Ovary (tissue), 9 donors: ENCODE results near the gene LDLRAD4. TPM values are rescaled to one million over a fixed set of nuclear protein-coding genes. Genes with fewer than 3 reads are reported as not detected.

Source experiments
- DNase-seq, 5 donors: peaks; one replicate each; pipeline ENCODE4 v3.0.0-alpha.2; 2019 to 2020
- H3K27ac ChIP-seq, 2 donors: fragments of 200-600 bp; one replicate each; pipeline versions ENCODE4 v1.5.1 to v1.8.0; 2019 to 2022
- H3K27me3 ChIP-seq: fragments of 200-600 bp; one replicate; pipeline ENCODE4 v1.8.0; 2022
- H3K36me3 ChIP-seq: fragments of 200-600 bp; sonication (generic); one replicate; pipeline ENCODE4 v1.5.1; 2019
- H3K4me1 ChIP-seq: one replicate; pipeline ENCODE4 v1.8.1; 2013; ENCODE audit warnings: mild to moderate bottlenecking, moderate library complexity; ENCODE audit not compliant: insufficient read depth
- H3K4me3 ChIP-seq: fragments of 200-600 bp; sonication (generic); one replicate; pipeline ENCODE4 v1.5.1; 2017
- H3K9me3 ChIP-seq, 2 donors: fragments of 200-600 bp in 1 of 2; sonication (generic) in 1 of 2; one replicate each; pipeline versions ENCODE4 v1.5.1 to v1.8.1; 2013 to 2019; ENCODE audit warnings: mild to moderate bottlenecking in 1 of 2, moderate library complexity in 1 of 2
- EP300 ChIP-seq: sonication (generic); formaldehyde crosslinking; IDR thresholded peaks from one replicate; pipeline ENCODE4 v1.6.1; 2017; ENCODE audit warnings: antibody characterized with exemption
- POLR2A ChIP-seq: fragments of 450-650 bp; IDR thresholded peaks from one replicate; pipeline ENCODE4 v1.6.1; 2017; ENCODE audit warnings: antibody characterized with exemption, mild to moderate bottlenecking, moderate library complexity
- WGBS, 3 donors: extraction: QIAGEN DNeasy Blood & Tissue Kit in 1 of 3; methylation state at CpG; one replicate each; pipeline versions ENCODE4 v1.1.5 to v1.1.7; 2013 to 2017; 5-methylcytosine and 5-hydroxymethylcytosine counted together
- intact Hi-C, 4 donors: fragments of 100-400 bp; cut with DNase I; formaldehyde crosslinking; loops; one replicate each; pipeline versions ENCODE4 v1.11.0 to v1.15.1; 2022 to 2023
- polyA plus RNA-seq, 2 donors: library from polyadenylated mRNA; stranded (reverse); fragments of 200-250 nt in 1 of 2; fragments of 350-450 nt in 1 of 2; fragmentation: Illumina TruSeq in 1 of 2; extraction: RNeasy Lipid Tissue Mini Kit (QIAGEN cat#74804) in 1 of 2; gene quantifications; one replicate each; pipeline ENCODE4 v1.2.3, GENCODE V29; 2013 to 2014
- total RNA-seq, 7 donors: library from RNA; depleted of rRNA in 2 of 7; stranded (reverse); fragments of >200 nt in 2 of 7; fragmentation: NEBNext Ultra II Directional in 3 of 7; extraction: Animal tissue kit (Norgen Biotek cat#: 25700) in 3 of 7; gene quantifications; one replicate each; pipeline versions ENCODE4 v1.1.0 to v1.2.4, GENCODE V29; 2016 to 2023
- TF ChIP-seq, protein P1 (sequence below), 3 donors: fragments of 450-650 bp in 2 of 3; fragments of 200-600 bp in 1 of 3; IDR thresholded peaks; one replicate each; pipeline versions ENCODE4 v1.5.1 to v1.8.0; 2016 to 2022; ENCODE audit warnings: antibody characterized with exemption in 3 of 3, mild to moderate bottlenecking in 1 of 3
- donor health status: DM: no; HTN: no; CAD: no; lungs with moderate emphysema.
- donor health status: DM: no; HTN: no; CAD: no.
- donor health status: Bipolar disorder and iron deficiency.
- donor health status: DM: yes; HTN: yes; CAD: no.
- donor health status: DM: no; HTN: no; CAD: no.
- donor health status: DM: yes; HTN: yes; CAD: no.

The LDLRAD4 gene
- total and polyA plus RNA-seq, 9 donors, result 2.3 to 31.6 (median 8.3) TPM

DNA sequence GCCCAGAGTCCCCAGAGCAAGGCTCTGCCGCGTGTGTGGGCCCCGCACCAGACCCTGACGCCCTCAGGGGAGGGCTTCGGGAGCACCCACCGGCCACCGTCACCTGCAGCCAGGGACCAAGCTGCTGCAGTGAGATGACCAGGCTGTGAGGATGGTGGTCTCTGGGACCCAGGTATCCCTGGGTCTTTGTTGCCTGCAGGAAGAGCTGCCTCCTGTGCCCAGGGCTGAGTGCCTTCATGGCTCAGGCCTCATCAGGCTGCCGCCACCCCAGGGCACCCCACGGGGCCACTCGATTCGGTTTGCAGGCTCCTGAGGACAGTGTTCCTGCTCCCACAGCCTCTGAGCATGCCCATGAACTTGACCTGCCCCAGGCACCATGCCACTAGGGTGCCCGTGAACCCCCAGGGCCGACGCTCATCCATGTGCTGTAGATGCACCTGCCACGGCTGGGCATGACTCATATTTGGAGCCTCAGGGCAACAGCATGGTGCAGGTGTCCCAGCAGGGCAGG, 398.0 kb downstream of the LDLRAD4 start:
- DNase-seq, result no peak
- 91 to 96% (median 94%) methylated on average over 15 of the region's 15 CpGs for WGBS, 3 donors
- Histone ChIP-seq H3K4me1 (no peaks in the 10 kb centered on the region), H3K9me3 (no peaks in the 10 kb centered on the region), H3K4me3 (no peak overlapping the region), H3K27me3 (no peaks in the 10 kb centered on the region), H3K27ac (no peak overlapping the region), H3K36me3 (no peaks in the 10 kb centered on the region)
- intact Hi-C loops, result no loop called here
- TF ChIP-seq POLR2A (no peak), EP300 (no peak)
- TF ChIP-seq, protein P1, sequence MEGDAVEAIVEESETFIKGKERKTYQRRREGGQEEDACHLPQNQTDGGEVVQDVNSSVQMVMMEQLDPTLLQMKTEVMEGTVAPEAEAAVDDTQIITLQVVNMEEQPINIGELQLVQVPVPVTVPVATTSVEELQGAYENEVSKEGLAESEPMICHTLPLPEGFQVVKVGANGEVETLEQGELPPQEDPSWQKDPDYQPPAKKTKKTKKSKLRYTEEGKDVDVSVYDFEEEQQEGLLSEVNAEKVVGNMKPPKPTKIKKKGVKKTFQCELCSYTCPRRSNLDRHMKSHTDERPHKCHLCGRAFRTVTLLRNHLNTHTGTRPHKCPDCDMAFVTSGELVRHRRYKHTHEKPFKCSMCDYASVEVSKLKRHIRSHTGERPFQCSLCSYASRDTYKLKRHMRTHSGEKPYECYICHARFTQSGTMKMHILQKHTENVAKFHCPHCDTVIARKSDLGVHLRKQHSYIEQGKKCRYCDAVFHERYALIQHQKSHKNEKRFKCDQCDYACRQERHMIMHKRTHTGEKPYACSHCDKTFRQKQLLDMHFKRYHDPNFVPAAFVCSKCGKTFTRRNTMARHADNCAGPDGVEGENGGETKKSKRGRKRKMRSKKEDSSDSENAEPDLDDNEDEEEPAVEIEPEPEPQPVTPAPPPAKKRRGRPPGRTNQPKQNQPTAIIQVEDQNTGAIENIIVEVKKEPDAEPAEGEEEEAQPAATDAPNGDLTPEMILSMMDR (IDR thresholded peaks at IDR 0.05), result no peak

DNA sequence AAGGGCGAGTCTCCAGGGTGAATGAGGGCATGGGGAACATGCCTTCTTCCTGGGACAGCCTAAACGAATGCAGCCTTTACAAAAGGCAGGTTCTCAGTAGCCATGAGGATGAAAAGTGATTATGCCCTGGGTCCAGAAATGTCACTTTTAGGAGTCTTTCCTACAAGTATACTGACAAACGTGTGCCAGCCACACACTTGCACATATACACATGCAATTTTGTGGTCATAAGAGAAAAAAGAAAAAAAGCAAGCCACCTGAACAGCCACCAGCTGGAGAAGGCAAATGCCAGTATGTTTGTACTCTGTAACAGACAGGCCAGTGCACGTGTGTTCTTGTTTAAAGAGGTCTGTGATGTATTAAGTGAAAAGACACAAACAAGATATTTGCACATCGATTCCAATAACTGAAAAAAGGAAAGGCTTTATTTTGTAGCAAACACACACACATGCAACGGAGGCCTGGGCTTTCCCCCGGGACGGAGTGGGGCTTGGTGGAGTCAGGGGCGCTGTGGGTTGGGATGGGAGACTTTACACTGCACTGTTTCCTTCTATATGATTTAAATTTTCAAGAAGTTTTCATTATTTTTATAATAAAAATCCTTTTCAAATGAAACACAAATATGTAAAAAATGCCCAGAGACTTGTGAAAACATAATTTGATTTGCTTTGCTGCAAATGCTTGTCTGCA, 399.4 kb downstream of the LDLRAD4 start:
- intact Hi-C loops, result no loop called here

DNA sequence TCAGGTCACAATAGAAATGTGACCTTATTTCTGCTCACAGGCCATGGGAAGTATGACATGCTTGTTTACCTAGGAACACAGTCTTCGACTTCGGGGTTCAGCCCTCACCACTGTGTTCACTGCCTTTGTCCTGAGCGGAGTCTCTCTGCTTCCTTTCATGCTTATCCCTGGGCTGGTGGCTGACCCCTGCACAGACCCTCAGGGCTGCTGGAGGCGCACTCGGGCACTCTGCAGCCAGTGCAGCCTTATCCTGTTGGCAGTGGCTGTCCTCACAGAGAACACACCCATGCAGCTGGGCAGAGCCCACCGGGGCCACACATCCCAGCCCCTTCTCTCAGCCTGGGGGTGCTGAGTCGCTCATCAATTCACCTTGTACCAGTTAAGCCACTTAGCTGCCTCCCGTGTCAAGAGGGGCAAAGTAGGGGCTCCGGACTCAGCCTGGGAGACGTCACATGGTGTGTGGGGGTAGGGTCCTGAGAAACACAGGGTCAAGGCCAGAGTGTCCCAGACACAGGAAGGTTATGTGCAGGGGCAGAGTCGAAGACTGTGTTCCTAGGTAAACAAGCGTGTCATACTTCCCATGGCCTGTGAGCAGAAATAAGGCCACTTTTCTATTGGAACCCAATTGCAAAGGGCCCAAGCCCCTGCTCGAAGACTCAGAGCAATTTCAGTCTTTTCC, 400.3 kb downstream of the LDLRAD4 start:
- TF ChIP-seq EP300 (no peak), POLR2A (no peak)
- TF ChIP-seq, protein P1 (IDR thresholded peaks at IDR 0.05), result no peak
- Histone ChIP-seq H3K4me3 (no peak overlapping the region), H3K27ac (no peak overlapping the region), H3K36me3 (no peaks in the 10 kb centered on the region), H3K4me1 (no peaks in the 10 kb centered on the region), H3K27me3 (no peaks in the 10 kb centered on the region), H3K9me3 (no peaks in the 10 kb centered on the region)
- WGBS, 3 donors, result 69 to 85% (median 81%) methylated on average over 13 of the region's 13 CpGs
- no peak for DNase-seq
- intact Hi-C loops, result no loop called here

More for the DNA sequence above, 399.4 kb downstream of the LDLRAD4 start:
- H3K4me1 ChIP-seq, result no peaks in the 10 kb centered on the region
- WGBS, 3 donors, result 81 to 84% (median 83%) methylated on average over 9 of the region's 9 CpGs
- H3K9me3 ChIP-seq, result no peaks in the 10 kb centered on the region
- TF ChIP-seq EP300, result no peak
- TF ChIP-seq, protein P1 (IDR thresholded peaks at IDR 0.05), result no peak
- no peak for TF ChIP-seq POLR2A
- no peak for DNase-seq
- H3K4me3 ChIP-seq, result no peak overlapping the region
- no peaks in the 10 kb centered on the region for H3K27me3 ChIP-seq
- no peak overlapping the region for H3K27ac ChIP-seq
- H3K36me3 ChIP-seq, result no peaks in the 10 kb centered on the region

DNA sequence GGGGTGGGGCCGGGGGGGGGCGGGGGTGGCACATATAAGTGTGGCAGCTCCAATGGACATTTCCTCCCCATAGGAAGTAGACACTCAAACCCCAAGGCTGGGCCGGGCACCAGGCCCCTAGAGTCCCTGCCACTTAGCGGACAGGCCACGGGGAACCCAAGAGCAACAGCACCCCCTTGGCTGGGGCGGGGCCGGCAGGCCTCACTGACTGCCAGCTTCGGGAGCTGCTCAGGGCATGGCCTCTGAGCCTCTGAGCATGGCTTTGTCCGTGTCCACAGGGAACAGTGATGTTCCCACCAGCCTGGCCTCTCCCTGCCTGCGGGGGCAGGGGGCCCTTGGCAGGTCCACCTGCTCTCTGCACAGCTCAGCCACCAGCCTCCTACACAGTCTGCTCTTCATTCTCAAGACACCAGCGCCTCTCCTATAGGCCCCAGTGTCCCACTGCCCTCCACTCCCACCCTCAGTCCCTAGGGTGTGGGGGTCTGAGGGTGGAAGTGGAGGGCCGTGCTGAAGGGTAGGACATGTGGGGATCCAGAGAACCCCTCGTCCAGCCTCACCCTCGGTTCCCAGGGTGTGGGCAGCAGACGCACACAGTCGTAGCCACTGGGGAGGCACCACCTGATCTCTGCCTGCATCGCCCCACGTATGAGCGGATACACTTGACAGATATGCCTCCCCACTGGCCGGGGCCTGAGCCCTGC, 401.1 kb downstream of the LDLRAD4 start:
- no peak overlapping the region for H3K27ac ChIP-seq
- no peaks in the 10 kb centered on the region for H3K36me3 ChIP-seq
- no peaks in the 10 kb centered on the region for H3K27me3 ChIP-seq
- no peaks in the 10 kb centered on the region for H3K9me3 ChIP-seq
- no peak for DNase-seq
- no peak overlapping the region for H3K4me3 ChIP-seq
- TF ChIP-seq POLR2A, result no peak
- TF ChIP-seq, protein P1 (IDR thresholded peaks at IDR 0.05), result no peak
- TF ChIP-seq EP300, result no peak
- intact Hi-C loops, result no loop called here
- H3K4me1 ChIP-seq, result no peaks in the 10 kb centered on the region
- WGBS, 3 donors, result 82 to 90% (median 88%) methylated on average over 20 of the region's 20 CpGs
